Fibroblast of upper back skin (primary cell): ENCODE measurements around the gene BICDL1.

Source experiments
- DNase-seq: peaks from one replicate; pipeline ENCODE4 v3.0.0-alpha.2; 2013

BICDL1 gene

GRCh38 chr12:120055231-120056000 is 66.4 kb downstream of the BICDL1 start:
- DNase-seq: peak; percentile 12

GRCh38 chr12:120056739-120057138 is 67.7 kb downstream of the BICDL1 start:
- DNase-seq: no peak

GRCh38 chr12:120060196-120060595 is 71.2 kb downstream of the BICDL1 start:
- DNase-seq: no peak

GRCh38 chr12:120060717-120061116 is 71.7 kb downstream of the BICDL1 start:
- DNase-seq: no peak

GRCh38 chr12:120061575-120062214 is 72.7 kb downstream of the BICDL1 start:
- DNase-seq: no peak

- DNase-seq: no peak
These were observed 74.0 kb downstream of the BICDL1 start for GRCh38 chr12:120062976-120063579.

GRCh38 chr12:120064054-120064940 is 75.3 kb downstream of the BICDL1 start:
- no peak for DNase-seq

- no peak for DNase-seq
These were observed 76.4 kb downstream of the BICDL1 start for GRCh38 chr12:120065472-120065871.

GRCh38 chr12:120066341-120066740 is 77.3 kb downstream of the BICDL1 start:
- DNase-seq: no peak

- no peak for DNase-seq
These were observed 78.2 kb downstream of the BICDL1 start for GRCh38 chr12:120067084-120067869.

GRCh38 chr12:120067901-120068300 is 78.9 kb downstream of the BICDL1 start:
- DNase-seq: no peak

- no peak for DNase-seq
These were observed 80.2 kb downstream of the BICDL1 start for GRCh38 chr12:120069278-120069677.

GRCh38 chr12:120071493-120072020 is 82.5 kb downstream of the BICDL1 start:
- DNase-seq: no peak

- no peak for DNase-seq
These were observed 83.6 kb downstream of the BICDL1 start for GRCh38 chr12:120072472-120073249.

- DNase-seq: no peak
These were observed 86.1 kb downstream of the BICDL1 start for GRCh38 chr12:120075034-120075616.

- DNase-seq: no peak
These were observed 87.6 kb downstream of the BICDL1 start for GRCh38 chr12:120076651-120077050.

GRCh38 chr12:120077260-120077659 is 88.2 kb downstream of the BICDL1 start:
- DNase-seq: no peak

- DNase-seq: no peak
These were observed 89.8 kb downstream of the BICDL1 start for GRCh38 chr12:120078868-120079267.

GRCh38 chr12:120079411-120080400 is 90.7 kb downstream of the BICDL1 start:
- no peak for DNase-seq
